GM18951 (cell line): ENCODE measurements around the gene GH1.

Experiments
- POLR2A ChIP-seq: IDR thresholded peaks from 4 replicates; pipeline ENCODE4 v1.6.1; 2011; ENCODE audit warnings: mild to moderate bottlenecking; ENCODE audit not compliant: insufficient read length, insufficient read depth; ENCODE audit errors: extremely low read depth
- in situ Hi-C: fragments of 300-500 bp; cut with MboI; formaldehyde crosslinking; loops from one replicate; pipeline ENCODE4 v1.12.0; 2022; ENCODE audit warnings: low sequenced_read_pairs, mixed read lengths, inconsistent platforms; ENCODE audit not compliant: unreplicated experiment

GH1 gene

DNA sequence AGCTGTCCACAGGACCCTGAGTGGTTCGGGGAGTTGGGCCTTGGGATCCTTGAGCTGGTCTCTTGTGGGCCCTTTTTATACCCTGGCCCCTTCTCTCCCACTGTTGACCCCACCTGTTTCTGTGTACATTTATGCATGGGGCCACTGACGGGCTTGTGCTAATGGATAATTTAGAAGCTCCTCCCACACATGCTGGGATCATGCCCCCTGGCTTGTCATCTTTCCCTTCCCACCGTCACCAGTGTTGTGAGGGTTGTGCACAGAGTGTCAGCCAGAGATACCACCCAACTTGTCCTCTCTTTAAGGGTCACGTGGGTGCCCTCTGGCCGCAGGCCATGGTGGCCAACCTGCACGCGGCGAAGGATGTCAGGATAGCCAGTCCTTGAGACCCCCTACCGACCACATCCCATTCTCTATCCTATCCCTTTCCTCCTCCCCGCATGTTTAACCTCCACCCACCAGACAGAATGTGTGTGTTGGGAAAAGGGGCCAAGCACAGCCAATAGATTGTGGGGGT lies at the start of gene GH1:
TSS of gene GH1 (minus strand) at position 51 of the 517 bp plus-strand sequence. CDS start 63 bp downstream, outside the sequence.
- in situ Hi-C loops = loop anchor here (10.0 to 25.0 kb wide), 3 partner anchors 106 to 368 kb away; partner anchors contain the start of gene ICAM2

DNA sequence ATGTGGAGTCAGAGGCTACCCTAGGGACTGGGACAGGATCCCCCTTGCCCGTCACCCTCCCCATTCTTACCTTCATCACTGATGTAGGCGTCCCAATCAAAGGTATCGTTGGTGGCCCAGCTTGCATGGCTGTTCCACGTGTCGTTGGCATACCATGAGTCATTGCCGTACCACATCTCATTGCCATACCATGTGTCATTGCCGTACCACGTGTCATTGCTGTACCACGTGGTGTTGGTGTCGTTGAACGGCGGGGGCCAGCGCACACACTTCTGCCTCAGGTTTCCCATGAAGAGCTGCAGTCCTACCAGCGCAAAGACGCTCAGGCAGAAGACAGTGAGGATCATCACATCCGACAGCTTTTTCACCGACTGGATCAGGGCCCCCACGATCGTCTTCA lies 49.3 kb upstream of the GH1 start:
- in situ Hi-C loops = no loop called here
- TF ChIP-seq POLR2A = no peak

DNA sequence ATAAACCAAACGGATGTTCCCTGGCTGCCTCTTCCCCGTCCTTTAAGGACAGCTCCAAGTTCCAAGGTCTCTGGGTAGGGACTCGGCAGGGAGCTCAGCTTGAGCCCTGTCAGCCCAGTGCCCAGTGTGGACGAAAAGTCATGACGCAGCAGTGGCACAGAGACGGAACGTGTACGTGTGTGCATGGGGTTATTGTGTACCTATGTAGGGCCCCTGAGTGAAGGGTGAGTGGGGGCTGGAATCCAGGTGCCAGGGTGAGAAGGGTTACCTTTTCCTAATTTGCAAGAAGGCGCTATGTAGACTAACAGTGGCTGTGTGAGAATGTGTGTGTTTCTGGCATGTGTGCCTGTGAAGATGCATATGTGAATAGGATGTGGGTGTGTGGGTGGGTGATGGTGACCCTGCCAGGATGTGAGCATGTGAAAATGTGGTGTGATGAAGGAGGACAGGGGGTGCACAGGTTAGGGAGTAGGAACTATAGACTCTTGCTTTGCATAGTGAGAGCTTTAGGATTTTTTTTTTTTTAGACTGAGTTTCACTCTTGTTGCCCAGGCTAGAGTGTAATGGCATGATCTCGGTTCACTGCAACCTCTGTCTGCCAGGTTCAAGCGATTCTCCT lies 48.1 kb upstream of the GH1 start:
- in situ Hi-C loops = no loop called here
- no peak for TF ChIP-seq POLR2A

DNA sequence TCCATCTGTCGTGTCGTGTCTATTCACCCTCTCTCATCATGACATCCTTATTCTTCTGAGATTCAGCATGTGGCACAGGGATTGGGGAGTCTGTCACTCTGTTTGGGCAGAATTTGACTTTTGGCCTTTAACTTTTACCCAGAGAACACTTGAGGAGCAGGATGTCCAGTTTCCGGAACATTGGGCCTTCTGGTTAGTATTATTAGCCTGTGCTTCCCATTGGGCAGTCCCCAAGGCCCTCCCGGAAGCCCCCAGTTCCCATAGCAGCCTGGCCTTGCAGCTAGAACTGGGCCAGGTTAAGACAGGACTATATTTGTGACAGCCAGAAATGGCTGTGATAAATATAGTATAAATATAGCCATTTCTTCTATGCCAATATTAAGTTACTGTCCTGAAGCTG lies 44.5 kb upstream of the GH1 start:
- in situ Hi-C loops = no loop called here

DNA sequence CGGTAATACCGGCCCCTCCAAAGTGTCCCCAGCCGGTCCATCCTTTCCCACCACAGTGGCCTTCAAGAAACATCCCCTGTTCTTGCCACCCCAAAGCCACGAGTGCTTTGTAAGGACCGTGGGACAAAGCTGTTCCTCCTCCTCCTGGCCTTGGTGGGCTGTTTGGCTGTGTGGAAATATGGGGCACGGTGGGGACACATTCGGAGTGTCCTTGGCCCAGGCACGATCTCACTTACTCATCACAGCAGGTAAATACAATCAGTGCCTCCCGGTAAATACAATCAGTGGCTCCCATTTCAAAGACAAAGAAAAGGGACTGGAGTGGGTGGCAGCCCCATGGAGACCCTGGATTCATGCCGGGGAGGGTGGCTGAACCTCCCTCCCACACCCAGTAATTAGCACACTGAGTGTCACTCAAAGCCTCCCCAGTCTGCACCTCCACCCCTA lies 43.7 kb upstream of the GH1 start:
- in situ Hi-C loops = no loop called here
- no peak for TF ChIP-seq POLR2A

More for the DNA sequence above, 44.5 kb upstream of the GH1 start:
- TF ChIP-seq POLR2A = no peak

DNA sequence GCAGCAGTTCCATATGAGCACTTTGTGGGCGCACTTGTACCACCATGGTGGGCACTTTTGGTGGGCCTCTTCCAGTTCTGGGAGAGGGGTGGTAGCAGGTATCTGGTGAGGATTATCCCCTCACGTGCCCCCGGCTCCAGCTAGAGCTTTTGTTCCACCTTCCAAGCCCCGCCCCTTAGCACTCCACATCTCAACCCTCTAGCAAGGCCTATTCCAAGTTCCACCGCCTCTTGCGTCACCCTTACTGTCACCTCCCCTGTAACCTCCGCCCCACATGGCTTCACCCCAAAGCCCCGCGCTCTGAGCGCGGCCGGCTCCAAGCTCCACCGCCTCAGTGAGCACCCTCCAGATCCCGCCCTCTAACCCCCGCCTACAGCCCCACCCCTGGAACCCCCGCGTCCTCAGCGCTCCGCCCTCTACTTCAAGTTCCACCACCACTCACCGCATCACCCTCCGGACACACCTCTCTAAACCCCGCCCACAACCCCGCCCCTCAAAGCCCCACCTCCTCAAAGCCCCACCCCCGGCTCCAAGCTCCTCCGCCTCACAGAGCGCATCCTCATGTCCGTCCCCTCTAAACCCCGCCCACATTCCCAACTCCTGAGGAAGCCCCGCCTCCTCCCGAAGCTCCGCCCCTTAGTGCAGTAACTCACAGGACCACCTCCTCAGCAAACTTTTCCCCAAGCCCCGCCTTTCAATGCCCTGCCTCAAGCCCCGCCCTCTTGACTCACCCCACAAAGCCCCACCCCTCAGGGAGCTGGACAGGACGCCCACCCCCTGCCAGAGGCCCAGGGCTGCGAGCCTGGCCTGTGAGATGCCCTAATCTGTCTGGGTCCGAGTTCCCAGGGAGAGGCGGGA lies 42.9 kb upstream of the GH1 start:
- in situ Hi-C loops = no loop called here
- TF ChIP-seq POLR2A = no peak

DNA sequence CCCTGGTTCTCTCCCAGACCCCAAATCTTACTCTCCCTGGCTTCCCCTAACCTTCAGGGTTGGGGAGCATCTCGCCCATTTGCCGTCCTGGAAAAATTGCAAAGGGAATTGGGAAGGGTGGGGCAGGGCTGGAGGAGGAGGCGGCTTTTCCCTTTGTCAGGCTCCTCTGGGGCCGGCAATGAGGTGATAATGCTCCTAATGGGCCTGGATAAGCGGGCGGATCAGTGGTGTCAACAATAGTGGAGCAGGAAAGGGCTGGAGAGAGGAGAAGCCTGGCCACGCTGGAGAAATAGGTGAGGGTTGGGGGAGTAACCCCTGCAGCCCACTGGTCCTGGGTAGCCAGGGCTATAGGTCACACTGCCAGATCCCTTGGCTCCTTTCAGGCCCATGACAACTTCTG lies 41.8 kb upstream of the GH1 start:
- in situ Hi-C loops = no loop called here

DNA sequence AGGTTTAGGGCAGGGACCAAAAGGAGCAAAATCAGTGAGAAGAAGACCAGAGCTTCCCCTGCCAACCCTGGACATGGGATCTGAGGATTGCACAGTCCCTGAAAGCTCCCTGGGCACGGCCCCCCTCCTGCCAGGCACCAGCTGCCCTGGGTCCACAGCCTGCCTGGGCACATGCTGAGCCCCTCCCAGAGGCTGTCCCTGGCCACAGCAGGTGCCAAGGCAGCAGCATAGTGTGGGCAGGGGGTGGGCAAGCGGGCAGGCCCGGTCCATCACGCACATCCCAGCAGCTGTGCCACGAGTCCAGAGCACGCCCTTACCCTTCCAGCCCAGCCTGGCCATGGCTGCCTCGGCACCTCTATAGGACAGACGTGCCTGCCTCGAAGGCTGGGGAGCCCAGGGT lies 41.4 kb upstream of the GH1 start:
- in situ Hi-C loops = no loop called here

More for the DNA sequence above, 41.8 kb upstream of the GH1 start:
- no peak for TF ChIP-seq POLR2A

DNA sequence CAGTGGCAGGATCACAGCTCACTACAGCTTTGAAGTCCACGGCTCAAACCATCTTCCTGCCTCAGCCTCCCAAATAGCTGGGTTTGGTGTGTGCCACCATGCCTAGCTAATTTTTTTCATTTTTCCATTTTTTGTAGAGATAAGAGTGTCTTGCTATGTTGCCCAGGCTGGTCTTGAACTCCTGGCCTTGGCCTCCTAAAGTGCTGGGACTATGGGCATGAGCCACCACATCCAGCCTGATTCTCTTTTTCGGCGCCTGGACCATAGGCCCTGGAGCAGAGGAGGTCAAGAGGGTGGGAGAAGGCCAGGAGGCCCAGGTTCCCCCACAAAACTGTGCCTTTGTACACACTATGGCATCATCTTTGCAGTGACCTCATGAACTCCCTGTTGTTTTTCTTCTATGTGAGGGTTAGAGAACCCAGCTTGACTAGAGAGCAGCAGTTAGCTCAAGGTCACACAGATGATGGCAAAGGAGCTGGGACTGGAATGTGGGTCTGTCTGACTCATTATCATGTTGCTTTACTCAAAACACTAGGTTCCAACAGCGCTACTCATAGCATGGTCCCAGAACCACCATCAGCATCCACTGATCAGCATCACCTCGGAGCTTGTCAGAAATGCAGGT lies 37.8 kb upstream of the GH1 start:
- TF ChIP-seq POLR2A = no peak
- in situ Hi-C loops = no loop called here

More for the DNA sequence above, 41.4 kb upstream of the GH1 start:
- TF ChIP-seq POLR2A = no peak

DNA sequence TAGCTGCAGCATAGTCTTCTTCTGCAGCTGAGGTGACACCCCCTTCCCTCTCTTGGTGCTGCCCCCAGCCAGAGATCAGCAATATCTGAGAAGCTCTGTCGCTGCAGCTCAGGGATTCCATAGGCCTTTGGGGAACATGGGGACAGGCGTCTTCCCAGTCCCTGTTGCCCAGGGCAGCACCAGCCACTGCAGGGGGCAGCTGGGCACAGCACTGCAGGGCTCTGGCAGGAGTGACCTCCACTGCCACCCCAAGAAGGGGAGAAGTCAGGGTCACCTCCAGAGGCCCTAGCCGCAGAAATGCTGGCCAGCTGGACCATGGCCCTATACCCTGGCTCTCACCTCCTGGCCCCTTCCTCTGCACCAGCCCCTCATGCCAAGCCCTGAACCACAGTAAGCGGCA lies 37.2 kb upstream of the GH1 start:
- TF ChIP-seq POLR2A = no peak
- in situ Hi-C loops = no loop called here

DNA sequence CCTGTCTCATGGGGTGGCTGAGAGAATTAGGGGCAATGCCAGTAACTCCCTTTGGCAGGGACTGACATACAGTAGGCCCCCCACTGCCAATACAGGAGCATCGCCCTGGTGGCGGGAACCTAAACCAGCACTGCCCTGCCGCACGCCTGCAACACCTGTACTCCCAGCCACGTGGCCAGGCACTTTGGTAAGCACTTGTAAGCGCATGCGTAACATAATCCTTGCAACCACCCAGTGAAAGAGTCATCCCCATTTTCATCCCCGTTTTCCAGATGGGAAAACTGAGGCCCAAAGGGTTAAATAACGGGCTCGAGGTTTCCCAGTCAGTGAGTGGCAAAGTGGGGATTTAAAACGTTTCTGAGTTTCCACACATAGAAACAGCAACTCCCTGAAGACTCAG lies 36.6 kb upstream of the GH1 start:
- in situ Hi-C loops = no loop called here

DNA sequence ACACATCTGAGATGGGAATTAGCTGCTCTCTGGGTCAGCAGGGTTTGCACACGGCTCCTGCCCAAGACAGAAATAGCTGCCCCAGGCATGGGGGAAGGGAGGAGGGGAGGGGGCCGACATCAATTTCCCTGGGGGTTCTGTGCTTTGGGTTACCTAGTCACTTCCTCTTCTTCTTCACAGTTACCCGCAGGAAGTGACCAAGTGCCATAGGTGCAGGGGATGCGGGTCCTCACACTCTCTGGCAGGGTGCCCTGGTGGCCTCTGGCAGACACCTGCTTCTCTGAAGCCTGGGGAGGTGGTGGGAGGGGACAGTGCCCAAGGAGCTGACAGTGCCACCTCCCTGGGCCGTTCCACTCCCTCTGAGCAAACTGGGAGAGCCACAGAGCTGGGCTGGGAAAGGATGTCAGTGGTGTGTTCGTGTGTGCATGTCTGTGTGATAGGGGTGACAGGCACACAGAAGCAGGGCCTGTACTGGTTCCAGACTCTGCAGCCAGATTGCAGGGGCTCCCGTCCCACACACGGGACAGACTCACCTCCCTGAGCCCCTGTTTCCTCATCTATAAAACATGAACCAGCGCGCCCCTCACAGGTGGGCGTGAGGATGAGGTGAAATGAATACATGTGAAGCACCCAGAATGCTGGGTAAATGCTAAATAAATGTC lies 35.9 kb upstream of the GH1 start:
- peak; percentile 29 for TF ChIP-seq POLR2A
- in situ Hi-C loops = no loop called here

More for the DNA sequence above, 36.6 kb upstream of the GH1 start:
- TF ChIP-seq POLR2A = no peak
